ENCODE results near the gene JPH2. TPM values are rescaled to one million over a fixed set of nuclear protein-coding genes. Genes with fewer than 3 reads are reported as not detected.

Gene JPH2
- total RNA-seq, 1 experiment from 2014 or later = 0.81 TPM

DNA sequence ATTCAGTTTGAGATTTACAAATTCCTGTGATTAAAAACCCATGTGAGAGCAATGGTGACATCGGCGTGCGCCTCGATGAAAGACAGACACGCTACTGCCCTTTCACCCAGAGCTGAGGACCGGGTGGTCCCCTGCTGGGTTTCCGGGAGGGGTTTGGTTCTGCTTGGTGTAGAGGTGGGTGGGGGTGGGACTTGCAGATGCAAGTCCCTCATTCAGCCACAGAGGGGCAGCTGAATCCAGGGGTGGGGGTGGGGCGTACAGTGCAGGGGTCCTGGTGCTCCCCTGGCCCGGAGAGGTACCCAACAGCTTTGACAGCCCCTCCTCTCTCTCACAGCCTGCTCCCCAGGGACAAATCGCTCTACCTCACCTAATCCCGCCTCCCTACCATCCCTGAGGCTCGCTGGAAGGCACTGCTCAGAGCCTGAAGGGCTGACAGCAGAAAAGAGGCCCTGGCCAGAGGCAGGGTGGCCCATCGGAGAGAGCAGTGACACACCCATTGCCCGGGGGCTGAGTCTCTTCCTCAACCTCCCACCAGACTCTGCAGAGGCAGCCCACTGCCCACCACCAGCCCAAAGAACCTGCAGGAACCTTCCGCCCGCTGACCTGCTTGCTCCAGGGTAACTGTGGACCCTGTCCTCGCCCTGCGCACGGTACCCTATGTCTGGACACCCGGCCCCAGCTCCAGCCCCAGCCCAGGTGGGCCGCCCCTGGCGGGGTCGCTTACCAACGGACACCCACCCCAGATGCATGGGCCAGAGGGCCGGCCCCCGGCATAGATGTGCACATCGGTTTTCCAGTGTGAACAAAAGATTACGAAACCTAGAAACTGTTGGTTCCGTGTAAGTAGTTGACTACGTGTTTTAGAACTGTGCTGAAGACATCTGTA lies 118.4 kb downstream of the JPH2 start:
- Mint-ChIP-seq H3K4me3 (no peak overlapping the region), H3K9me3 (no peaks in the 10 kb centered on the region), H3K4me1 (peaks cover 15% of the 10 kb centered on the region), H3K36me3 (no peaks in the 10 kb centered on the region), H3K27me3 (ENCODE audit: low read depth) (no peaks in the 10 kb centered on the region), H3K27ac (no peak overlapping the region)
- ATAC-seq = peak; percentile 43; the same call in 1 of the 2 replicates
- no peak for DNase-seq (ENCODE audit: low spot score)
- TF ChIP-seq ZNF671 (CRISPR knock-in tag; IDR thresholded peaks at IDR 0.05) = no peak
- TF ChIP-seq, protein P1, sequence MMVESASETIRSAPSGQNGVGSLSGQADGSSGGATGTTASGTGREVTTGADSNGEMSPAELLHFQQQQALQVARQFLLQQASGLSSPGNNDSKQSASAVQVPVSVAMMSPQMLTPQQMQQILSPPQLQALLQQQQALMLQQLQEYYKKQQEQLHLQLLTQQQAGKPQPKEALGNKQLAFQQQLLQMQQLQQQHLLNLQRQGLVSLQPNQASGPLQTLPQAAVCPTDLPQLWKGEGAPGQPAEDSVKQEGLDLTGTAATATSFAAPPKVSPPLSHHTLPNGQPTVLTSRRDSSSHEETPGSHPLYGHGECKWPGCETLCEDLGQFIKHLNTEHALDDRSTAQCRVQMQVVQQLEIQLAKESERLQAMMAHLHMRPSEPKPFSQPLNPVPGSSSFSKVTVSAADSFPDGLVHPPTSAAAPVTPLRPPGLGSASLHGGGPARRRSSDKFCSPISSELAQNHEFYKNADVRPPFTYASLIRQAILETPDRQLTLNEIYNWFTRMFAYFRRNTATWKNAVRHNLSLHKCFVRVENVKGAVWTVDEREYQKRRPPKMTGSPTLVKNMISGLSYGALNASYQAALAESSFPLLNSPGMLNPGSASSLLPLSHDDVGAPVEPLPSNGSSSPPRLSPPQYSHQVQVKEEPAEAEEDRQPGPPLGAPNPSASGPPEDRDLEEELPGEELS (CRISPR knock-in tag; IDR thresholded peaks at IDR 0.05) = no peak
- TF ChIP-seq, protein P2, sequence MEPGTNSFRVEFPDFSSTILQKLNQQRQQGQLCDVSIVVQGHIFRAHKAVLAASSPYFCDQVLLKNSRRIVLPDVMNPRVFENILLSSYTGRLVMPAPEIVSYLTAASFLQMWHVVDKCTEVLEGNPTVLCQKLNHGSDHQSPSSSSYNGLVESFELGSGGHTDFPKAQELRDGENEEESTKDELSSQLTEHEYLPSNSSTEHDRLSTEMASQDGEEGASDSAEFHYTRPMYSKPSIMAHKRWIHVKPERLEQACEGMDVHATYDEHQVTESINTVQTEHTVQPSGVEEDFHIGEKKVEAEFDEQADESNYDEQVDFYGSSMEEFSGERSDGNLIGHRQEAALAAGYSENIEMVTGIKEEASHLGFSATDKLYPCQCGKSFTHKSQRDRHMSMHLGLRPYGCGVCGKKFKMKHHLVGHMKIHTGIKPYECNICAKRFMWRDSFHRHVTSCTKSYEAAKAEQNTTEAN (CRISPR knock-in tag; IDR thresholded peaks at IDR 0.05) = no peak
- TF ChIP-seq ZBTB21 (CRISPR knock-in tag; IDR thresholded peaks at IDR 0.05; ENCODE audit: borderline replicate concordance) = no peak
- no peak for TF ChIP-seq NFATC4 (CRISPR knock-in tag; IDR thresholded peaks at IDR 0.05)
- TF ChIP-seq, protein P3, sequence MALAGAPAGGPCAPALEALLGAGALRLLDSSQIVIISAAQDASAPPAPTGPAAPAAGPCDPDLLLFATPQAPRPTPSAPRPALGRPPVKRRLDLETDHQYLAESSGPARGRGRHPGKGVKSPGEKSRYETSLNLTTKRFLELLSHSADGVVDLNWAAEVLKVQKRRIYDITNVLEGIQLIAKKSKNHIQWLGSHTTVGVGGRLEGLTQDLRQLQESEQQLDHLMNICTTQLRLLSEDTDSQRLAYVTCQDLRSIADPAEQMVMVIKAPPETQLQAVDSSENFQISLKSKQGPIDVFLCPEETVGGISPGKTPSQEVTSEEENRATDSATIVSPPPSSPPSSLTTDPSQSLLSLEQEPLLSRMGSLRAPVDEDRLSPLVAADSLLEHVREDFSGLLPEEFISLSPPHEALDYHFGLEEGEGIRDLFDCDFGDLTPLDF (CRISPR knock-in tag; IDR thresholded peaks at IDR 0.05) = no peak
- TF ChIP-seq FOXP1 (CRISPR knock-in tag; IDR thresholded peaks at IDR 0.05; ENCODE audit: borderline replicate concordance) = no peak
- TF ChIP-seq OVOL2 (CRISPR knock-in tag; IDR thresholded peaks at IDR 0.05; ENCODE audit: borderline replicate concordance) = no peak
- no peak for TF ChIP-seq RORB (CRISPR knock-in tag; IDR thresholded peaks at IDR 0.05)
- TF ChIP-seq, protein P4, sequence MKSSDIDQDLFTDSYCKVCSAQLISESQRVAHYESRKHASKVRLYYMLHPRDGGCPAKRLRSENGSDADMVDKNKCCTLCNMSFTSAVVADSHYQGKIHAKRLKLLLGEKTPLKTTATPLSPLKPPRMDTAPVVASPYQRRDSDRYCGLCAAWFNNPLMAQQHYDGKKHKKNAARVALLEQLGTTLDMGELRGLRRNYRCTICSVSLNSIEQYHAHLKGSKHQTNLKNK (CRISPR knock-in tag; IDR thresholded peaks at IDR 0.05) = no peak
- no peak for TF ChIP-seq JAZF1 (CRISPR knock-in tag; IDR thresholded peaks at IDR 0.05)
- ChIA-PET POLR2A (no interaction called here), CTCF (interaction anchor here (0.5 to 1.7 kb wide), 3 partner anchors 12 to 491 kb away, joined by 3 to 9 read pairs (median 3); no protein-coding TSS in a partner anchor)

DNA sequence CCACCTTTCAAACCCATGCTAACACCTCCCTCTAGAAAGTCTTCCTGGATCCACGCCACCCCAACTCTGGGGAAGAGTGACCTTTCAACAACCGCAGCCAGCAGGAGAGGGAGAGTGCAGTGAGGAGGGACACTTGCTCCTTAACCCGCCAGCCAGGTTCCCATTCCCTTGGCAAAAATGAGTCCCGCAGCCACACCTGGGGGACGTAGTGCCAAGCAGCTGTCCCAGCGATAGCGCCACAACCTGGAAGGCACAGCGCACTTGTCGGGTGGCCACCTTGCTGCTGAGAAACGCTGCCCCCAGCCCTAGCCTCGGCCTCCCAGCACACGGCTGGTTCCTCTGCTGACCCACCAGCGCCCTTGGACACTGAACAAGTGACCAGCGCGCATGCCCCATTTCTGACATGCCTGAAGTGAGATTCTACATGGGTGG lies 119.3 kb downstream of the JPH2 start:
- Mint-ChIP-seq H3K4me1 (peaks cover 11% of the 10 kb centered on the region), H3K4me3 (no peak overlapping the region), H3K36me3 (no peaks in the 10 kb centered on the region), H3K27ac (no peak overlapping the region), H3K9me3 (no peaks in the 10 kb centered on the region), H3K27me3 (ENCODE audit: low read depth) (no peaks in the 10 kb centered on the region)
- DNase-seq (ENCODE audit: low spot score) = no peak
- ChIA-PET CTCF (interaction anchor here (0.6 to 1.7 kb wide), 2 partner anchors 11 to 293 kb away, joined by 3 to 9 read pairs; no protein-coding TSS in a partner anchor), POLR2A (no interaction called here)
- ATAC-seq = no peak
- no peak for TF ChIP-seq OVOL2 (CRISPR knock-in tag; IDR thresholded peaks at IDR 0.05; ENCODE audit: borderline replicate concordance)
- TF ChIP-seq, protein P3 (CRISPR knock-in tag; IDR thresholded peaks at IDR 0.05) = no peak
- TF ChIP-seq, protein P5, sequence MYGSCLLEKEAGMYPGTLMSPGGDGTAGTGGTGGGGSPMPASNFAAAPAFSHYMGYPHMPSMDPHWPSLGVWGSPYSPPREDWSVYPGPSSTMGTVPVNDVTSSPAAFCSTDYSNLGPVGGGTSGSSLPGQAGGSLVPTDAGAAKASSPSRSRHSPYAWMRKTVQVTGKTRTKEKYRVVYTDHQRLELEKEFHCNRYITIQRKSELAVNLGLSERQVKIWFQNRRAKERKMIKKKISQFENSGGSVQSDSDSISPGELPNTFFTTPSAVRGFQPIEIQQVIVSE (CRISPR knock-in tag; IDR thresholded peaks at IDR 0.05; ENCODE audit: borderline replicate concordance) = no peak
- TF ChIP-seq, protein P6, sequence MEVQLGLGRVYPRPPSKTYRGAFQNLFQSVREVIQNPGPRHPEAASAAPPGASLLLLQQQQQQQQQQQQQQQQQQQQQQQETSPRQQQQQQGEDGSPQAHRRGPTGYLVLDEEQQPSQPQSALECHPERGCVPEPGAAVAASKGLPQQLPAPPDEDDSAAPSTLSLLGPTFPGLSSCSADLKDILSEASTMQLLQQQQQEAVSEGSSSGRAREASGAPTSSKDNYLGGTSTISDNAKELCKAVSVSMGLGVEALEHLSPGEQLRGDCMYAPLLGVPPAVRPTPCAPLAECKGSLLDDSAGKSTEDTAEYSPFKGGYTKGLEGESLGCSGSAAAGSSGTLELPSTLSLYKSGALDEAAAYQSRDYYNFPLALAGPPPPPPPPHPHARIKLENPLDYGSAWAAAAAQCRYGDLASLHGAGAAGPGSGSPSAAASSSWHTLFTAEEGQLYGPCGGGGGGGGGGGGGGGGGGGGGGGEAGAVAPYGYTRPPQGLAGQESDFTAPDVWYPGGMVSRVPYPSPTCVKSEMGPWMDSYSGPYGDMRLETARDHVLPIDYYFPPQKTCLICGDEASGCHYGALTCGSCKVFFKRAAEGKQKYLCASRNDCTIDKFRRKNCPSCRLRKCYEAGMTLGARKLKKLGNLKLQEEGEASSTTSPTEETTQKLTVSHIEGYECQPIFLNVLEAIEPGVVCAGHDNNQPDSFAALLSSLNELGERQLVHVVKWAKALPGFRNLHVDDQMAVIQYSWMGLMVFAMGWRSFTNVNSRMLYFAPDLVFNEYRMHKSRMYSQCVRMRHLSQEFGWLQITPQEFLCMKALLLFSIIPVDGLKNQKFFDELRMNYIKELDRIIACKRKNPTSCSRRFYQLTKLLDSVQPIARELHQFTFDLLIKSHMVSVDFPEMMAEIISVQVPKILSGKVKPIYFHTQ (CRISPR knock-in tag; IDR thresholded peaks at IDR 0.05) = no peak
- no peak for TF ChIP-seq SP1 (CRISPR knock-in tag; conservative IDR thresholded peaks at IDR 0.05)
- TF ChIP-seq ESRRA (CRISPR knock-in tag; IDR thresholded peaks at IDR 0.05; ENCODE audit: borderline replicate concordance) = no peak
- TF ChIP-seq KAT7 (CRISPR knock-in tag; IDR thresholded peaks at IDR 0.05; ENCODE audit: borderline replicate concordance) = no peak
- no peak for TF ChIP-seq FOXK1 (CRISPR knock-in tag; IDR thresholded peaks at IDR 0.05)
- TF ChIP-seq ZNF671 (CRISPR knock-in tag; IDR thresholded peaks at IDR 0.05) = no peak
- TF ChIP-seq ATF1 (CRISPR knock-in tag; IDR thresholded peaks at IDR 0.05) = no peak
- TF ChIP-seq, protein P7, sequence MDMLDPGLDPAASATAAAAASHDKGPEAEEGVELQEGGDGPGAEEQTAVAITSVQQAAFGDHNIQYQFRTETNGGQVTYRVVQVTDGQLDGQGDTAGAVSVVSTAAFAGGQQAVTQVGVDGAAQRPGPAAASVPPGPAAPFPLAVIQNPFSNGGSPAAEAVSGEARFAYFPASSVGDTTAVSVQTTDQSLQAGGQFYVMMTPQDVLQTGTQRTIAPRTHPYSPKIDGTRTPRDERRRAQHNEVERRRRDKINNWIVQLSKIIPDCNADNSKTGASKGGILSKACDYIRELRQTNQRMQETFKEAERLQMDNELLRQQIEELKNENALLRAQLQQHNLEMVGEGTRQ (CRISPR knock-in tag; IDR thresholded peaks at IDR 0.05) = no peak
- TF ChIP-seq, protein P8, sequence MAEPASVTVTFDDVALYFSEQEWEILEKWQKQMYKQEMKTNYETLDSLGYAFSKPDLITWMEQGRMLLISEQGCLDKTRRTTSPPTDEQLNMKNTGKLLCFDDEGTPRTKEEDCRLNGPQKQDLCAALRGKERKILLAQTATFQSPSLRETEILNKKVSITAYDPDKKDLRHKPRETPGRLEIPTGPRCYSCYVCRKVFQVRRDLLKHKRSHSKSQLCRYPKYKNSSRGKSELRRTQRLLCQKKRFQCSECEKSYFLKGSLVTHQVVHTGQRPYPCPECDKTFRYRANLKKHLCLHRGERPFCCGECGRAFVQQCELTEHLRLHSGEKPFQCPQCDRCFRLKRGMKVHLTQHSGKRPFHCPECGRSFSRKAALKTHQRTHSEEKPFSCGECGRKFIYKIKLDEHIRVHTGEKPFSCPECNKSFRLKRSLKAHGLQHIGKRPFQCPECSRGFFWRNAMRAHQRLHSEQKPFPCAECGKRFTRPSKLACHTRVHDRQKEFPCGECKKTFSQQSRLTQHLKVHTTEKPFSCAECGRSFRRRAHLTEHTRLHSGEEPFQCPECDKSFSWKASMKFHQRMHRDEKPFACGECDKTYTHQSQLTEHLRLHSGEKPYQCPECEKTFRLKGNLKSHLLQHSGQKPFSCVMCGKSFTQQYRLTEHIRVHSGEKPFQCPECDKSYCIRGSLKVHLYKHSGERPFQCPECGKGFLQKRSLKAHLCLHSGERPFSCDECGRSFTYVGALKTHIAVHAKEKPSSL (CRISPR knock-in tag; conservative IDR thresholded peaks at IDR 0.05) = no peak

All from WTC11 (cell line).